NCI-H345 treated with DMSO at 0.1 percent for 48 hours (cell line): ENCODE data around the gene USP53.
"Not testable (repeated sequence)": the region's sequence is repeated elsewhere in the genome, so short reads cannot be mapped to it uniquely, and the experiment has no call there.

Source experiments
- DNase-seq: peaks from one replicate; lab custom pipeline; 2025; ENCODE audit not compliant: unreplicated experiment; lab: John Stamatoyannopoulos, UW

Gene USP53

DNA sequence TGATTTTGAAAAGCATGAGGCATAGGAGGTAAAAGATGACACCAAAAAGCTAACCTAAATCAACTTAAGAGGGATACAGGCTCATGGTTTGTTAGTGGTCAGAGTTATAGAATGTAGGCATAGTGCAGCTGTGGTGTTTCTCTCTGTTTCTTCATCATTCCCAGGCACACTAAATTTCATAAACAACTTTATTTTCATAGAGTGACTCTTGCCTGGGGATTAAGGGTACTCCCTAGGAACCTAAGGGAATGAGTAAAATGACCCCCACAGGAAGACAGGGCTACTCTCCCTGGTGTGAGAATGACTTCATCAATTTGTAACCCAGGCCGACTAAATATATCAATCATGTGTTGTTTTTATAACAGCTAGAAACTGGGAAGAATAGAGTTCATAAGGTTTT lies 98.3 kb downstream of the USP53 start:
- no peak for DNase-seq

DNA sequence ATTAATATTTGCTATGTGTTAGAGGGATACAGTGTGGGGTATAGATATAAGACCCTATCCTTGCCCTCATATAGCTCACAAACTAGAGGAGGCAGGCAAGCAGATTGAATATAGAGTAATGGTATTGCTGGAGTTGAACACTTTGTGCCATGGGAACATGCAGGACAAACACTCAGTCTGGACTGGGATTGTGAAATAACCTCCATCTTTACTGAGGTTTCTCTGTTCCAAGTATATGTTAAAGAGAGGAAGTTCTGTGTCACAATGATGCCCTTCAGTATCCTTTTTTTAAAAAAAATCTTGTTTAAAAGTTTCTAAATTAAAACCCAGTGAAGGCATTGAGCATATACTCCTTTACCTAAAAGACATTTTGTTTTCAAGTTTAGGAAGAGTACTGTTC lies 100.7 kb downstream of the USP53 start:
- no peak for DNase-seq

- DNase-seq, result no peak
These were observed 101.8 kb downstream of the USP53 start for GRCh38 chr4:119314356-119314755.

DNA sequence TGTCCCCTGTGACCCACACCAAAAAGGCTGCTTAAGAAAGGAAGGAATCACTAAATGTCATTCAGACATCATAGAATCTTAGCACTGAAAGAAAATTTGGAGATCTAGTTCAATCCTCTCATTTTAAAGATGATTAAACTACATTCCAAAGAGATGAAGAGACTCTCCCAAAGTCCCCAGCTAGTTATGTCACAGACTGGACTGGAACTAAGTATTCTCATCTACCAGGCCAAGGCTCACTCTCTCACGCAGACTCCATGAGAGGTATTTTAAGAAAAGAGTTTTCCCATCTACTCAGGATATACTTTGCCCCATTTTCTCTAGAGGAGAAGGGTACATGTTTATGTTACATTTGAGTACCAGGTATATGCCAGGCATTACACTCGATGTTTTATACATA lies 102.5 kb downstream of the USP53 start:
- DNase-seq, result no peak

GRCh38 chr4:119317990-119318389 lies 105.5 kb downstream of the USP53 start:
- no peak for DNase-seq

GRCh38 chr4:119321921-119322687 lies 109.6 kb downstream of the USP53 start, which contains the start of gene FABP2:
Gene FABP2 (minus strand): TSS chr4:119322138. CDS start chr4:119322102, 36 bp downstream.
- no peak for DNase-seq

DNA sequence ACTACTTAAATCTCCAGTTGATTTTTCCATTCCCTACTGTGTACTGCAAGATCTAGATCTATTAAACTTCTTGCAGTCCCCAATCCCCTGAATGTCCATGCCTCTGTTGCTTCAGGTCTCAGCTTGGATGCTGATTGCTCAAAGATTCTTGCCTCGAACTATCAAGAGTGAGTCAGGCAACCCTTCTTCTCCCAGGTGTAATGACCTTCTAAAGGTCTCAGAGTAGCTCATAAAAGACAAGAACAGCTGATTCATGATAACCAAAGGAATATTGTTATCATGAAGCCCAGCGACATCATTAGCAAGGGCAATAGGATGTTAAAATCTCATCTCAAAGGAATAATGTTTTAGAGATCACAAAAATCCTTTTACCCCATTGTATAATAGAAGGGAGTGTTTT lies 116.2 kb downstream of the USP53 start:
- DNase-seq, result no peak

GRCh38 chr4:119329835-119330620 lies 117.5 kb downstream of the USP53 start:
- no peak for DNase-seq

- not testable (repeated sequence) for DNase-seq
These were observed 123.9 kb downstream of the USP53 start for GRCh38 chr4:119336332-119336979.

DNA sequence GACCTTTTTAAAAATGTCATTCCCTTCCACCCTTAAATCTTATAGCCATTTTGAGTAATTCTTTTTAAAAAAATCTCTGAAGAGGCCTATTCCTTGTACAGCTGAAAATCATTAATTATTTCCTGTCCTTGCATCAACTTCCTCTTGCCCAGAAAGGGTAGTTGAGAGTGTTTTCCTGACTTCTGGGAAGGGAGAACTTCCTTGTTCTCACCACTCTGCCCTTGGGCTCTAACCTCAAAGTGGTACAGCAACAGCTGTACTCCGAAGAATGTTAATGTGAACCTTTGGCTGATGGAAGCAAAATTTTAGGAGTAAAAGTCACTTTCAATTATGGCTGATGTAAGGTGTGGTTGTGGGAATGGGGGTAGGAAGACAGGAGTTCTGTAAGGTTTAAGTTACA lies 124.5 kb downstream of the USP53 start:
- no peak for DNase-seq

GRCh38 chr4:119339895-119340294 lies 127.4 kb downstream of the USP53 start:
- not testable (repeated sequence) for DNase-seq

GRCh38 chr4:119343293-119343692 lies 130.8 kb downstream of the USP53 start:
- not testable (repeated sequence) for DNase-seq
